Measurements from ENCODE around the gene MSI2.

The MSI2 gene

GRCh38 chr17:57485566-57485865, 229.2 kb downstream of the MSI2 start:
- H3K9me3 ChIP-seq (ENCODE audit: low read depth, low read length): no peaks in the 10 kb centered on the region
- DNase-seq (ENCODE audit: low read depth, low spot score): no peak
- no peak for TF ChIP-seq POLR2AphosphoS5 (IDR thresholded peaks at IDR 0.05; ENCODE audit: borderline replicate concordance, low read depth, low read length)
- H3K4me3 ChIP-seq: no peak overlapping the region
- H3K36me3 ChIP-seq (ENCODE audit: insufficient read depth, low read length): no peaks in the 10 kb centered on the region
- H3K27ac ChIP-seq: no peak overlapping the region
- no peak overlapping the region for H3K9ac ChIP-seq (ENCODE audit: insufficient read length)

GRCh38 chr17:57485916-57486881, 229.9 kb downstream of the MSI2 start:
- no peak for DNase-seq (ENCODE audit: low read depth, low spot score)
- Histone ChIP-seq H3K4me3 (no peak overlapping the region), H3K9ac (ENCODE audit: insufficient read length) (no peak overlapping the region)

GRCh38 chr17:57486882-57487301, 230.6 kb downstream of the MSI2 start:
- H3K27ac ChIP-seq: no peak overlapping the region
- no peak for DNase-seq (ENCODE audit: low read depth, low spot score)

More at GRCh38 chr17:57485916-57486881, 229.9 kb downstream of the MSI2 start:
- Histone ChIP-seq H3K9me3 (ENCODE audit: low read depth, low read length) (no peaks in the 10 kb centered on the region), H3K36me3 (ENCODE audit: insufficient read depth, low read length) (no peaks in the 10 kb centered on the region), H3K27ac (no peak overlapping the region)
- no peak for TF ChIP-seq POLR2AphosphoS5 (IDR thresholded peaks at IDR 0.05; ENCODE audit: borderline replicate concordance, low read depth, low read length)

GRCh38 chr17:57487573-57487972, 231.2 kb downstream of the MSI2 start:
- H3K4me3 ChIP-seq: no peak overlapping the region
- H3K36me3 ChIP-seq (ENCODE audit: insufficient read depth, low read length): no peaks in the 10 kb centered on the region
- H3K9me3 ChIP-seq (ENCODE audit: low read depth, low read length): no peaks in the 10 kb centered on the region
- no peak for TF ChIP-seq FOXP2 (optimal IDR thresholded peaks at IDR 0.05; ENCODE audit: control extremely low read depth, extremely low read length, insufficient read depth)
- TF ChIP-seq POLR2AphosphoS5 (IDR thresholded peaks at IDR 0.05; ENCODE audit: borderline replicate concordance, low read depth, low read length): no peak
- no peak for TF ChIP-seq EZH2 (IDR thresholded peaks at IDR 0.05)
- no peak for DNase-seq (ENCODE audit: low read depth, low spot score)
- no peak overlapping the region for H3K27ac ChIP-seq
- H3K9ac ChIP-seq (ENCODE audit: insufficient read length): no peak overlapping the region

More at GRCh38 chr17:57486882-57487301, 230.6 kb downstream of the MSI2 start:
- Histone ChIP-seq H3K9ac (ENCODE audit: insufficient read length) (no peak overlapping the region), H3K4me3 (no peak overlapping the region), H3K9me3 (ENCODE audit: low read depth, low read length) (no peaks in the 10 kb centered on the region), H3K36me3 (ENCODE audit: insufficient read depth, low read length) (no peaks in the 10 kb centered on the region)
- TF ChIP-seq POLR2AphosphoS5 (IDR thresholded peaks at IDR 0.05; ENCODE audit: borderline replicate concordance, low read depth, low read length) (no peak), FOXP2 (optimal IDR thresholded peaks at IDR 0.05; ENCODE audit: control extremely low read depth, extremely low read length, insufficient read depth) (no peak), EZH2 (IDR thresholded peaks at IDR 0.05) (no peak)

- Histone ChIP-seq H3K27ac (no peak overlapping the region), H3K4me3 (no peak overlapping the region), H3K9ac (ENCODE audit: insufficient read length) (no peak overlapping the region), H3K36me3 (ENCODE audit: insufficient read depth, low read length) (no peaks in the 10 kb centered on the region), H3K9me3 (ENCODE audit: low read depth, low read length) (no peaks in the 10 kb centered on the region)
- TF ChIP-seq FOXP2 (optimal IDR thresholded peaks at IDR 0.05; ENCODE audit: control extremely low read depth, extremely low read length, insufficient read depth) (no peak), EZH2 (IDR thresholded peaks at IDR 0.05) (no peak), POLR2AphosphoS5 (IDR thresholded peaks at IDR 0.05; ENCODE audit: borderline replicate concordance, low read depth, low read length) (no peak)
- no peak for DNase-seq (ENCODE audit: low read depth, low spot score)
These were observed 232.5 kb downstream of the MSI2 start for GRCh38 chr17:57488856-57489255.

GRCh38 chr17:57489321-57489720, 233.0 kb downstream of the MSI2 start:
- H3K36me3 ChIP-seq (ENCODE audit: insufficient read depth, low read length): no peaks in the 10 kb centered on the region
- no peak for DNase-seq (ENCODE audit: low read depth, low spot score)
- no peak overlapping the region for H3K9ac ChIP-seq (ENCODE audit: insufficient read length)
- no peaks in the 10 kb centered on the region for H3K9me3 ChIP-seq (ENCODE audit: low read depth, low read length)
- no peak overlapping the region for H3K4me3 ChIP-seq
- no peak overlapping the region for H3K27ac ChIP-seq
- TF ChIP-seq POLR2AphosphoS5 (IDR thresholded peaks at IDR 0.05; ENCODE audit: borderline replicate concordance, low read depth, low read length) (no peak), FOXP2 (optimal IDR thresholded peaks at IDR 0.05; ENCODE audit: control extremely low read depth, extremely low read length, insufficient read depth) (no peak), EZH2 (IDR thresholded peaks at IDR 0.05) (no peak)

GRCh38 chr17:57490111-57490845, 234.0 kb downstream of the MSI2 start:
- Histone ChIP-seq H3K9me3 (ENCODE audit: low read depth, low read length) (no peaks in the 10 kb centered on the region), H3K36me3 (ENCODE audit: insufficient read depth, low read length) (no peaks in the 10 kb centered on the region), H3K4me3 (no peak overlapping the region), H3K27ac (no peak overlapping the region), H3K9ac (ENCODE audit: insufficient read length) (no peak overlapping the region)
- no peak for DNase-seq (ENCODE audit: low read depth, low spot score)
- TF ChIP-seq FOXP2 (optimal IDR thresholded peaks at IDR 0.05; ENCODE audit: control extremely low read depth, extremely low read length, insufficient read depth) (no peak), POLR2AphosphoS5 (IDR thresholded peaks at IDR 0.05; ENCODE audit: borderline replicate concordance, low read depth, low read length) (no peak), EZH2 (IDR thresholded peaks at IDR 0.05) (no peak)

GRCh38 chr17:57490890-57491289, 234.6 kb downstream of the MSI2 start:
- Histone ChIP-seq H3K36me3 (ENCODE audit: insufficient read depth, low read length) (no peaks in the 10 kb centered on the region), H3K9me3 (ENCODE audit: low read depth, low read length) (no peaks in the 10 kb centered on the region), H3K4me3 (no peak overlapping the region), H3K9ac (ENCODE audit: insufficient read length) (no peak overlapping the region), H3K27ac (no peak overlapping the region)
- TF ChIP-seq POLR2AphosphoS5 (IDR thresholded peaks at IDR 0.05; ENCODE audit: borderline replicate concordance, low read depth, low read length) (no peak), FOXP2 (optimal IDR thresholded peaks at IDR 0.05; ENCODE audit: control extremely low read depth, extremely low read length, insufficient read depth) (no peak), EZH2 (IDR thresholded peaks at IDR 0.05) (no peak)
- no peak for DNase-seq (ENCODE audit: low read depth, low spot score)

Data from SK-N-MC (cell line).